AG04450 (cell line): ENCODE data around the gene CPT1C. TPM values are rescaled to one million over a fixed set of nuclear protein-coding genes. Genes with fewer than 3 reads are reported as not detected.

ENCODE experiments used
- CTCF ChIA-PET: fragments of 300-600, 350-600 bp; formaldehyde crosslinking; extraction: SDS; loops from one replicate; lab custom pipeline; 2022; ENCODE audit warnings: antibody characterized with exemption, inconsistent platforms; lab: Charles Lee
- POLR2A ChIA-PET: fragments of 350-600 bp; formaldehyde crosslinking; extraction: SDS; loops from one replicate; lab custom pipeline; 2021; ENCODE audit warnings: antibody characterized with exemption, inconsistent platforms; lab: Yijun Ruan, JAX
- DNase-seq: peaks from one replicate; pipeline ENCODE4 v3.0.0-alpha.2; 2011; ENCODE audit warnings: low read depth, low spot score
- H3K27ac ChIP-seq: one replicate; pipeline ENCODE4 v1.5.1; 2012; ENCODE audit warnings: low read depth, low read length, control low read depth
- H3K27me3 ChIP-seq: one replicate; pipeline ENCODE4 v1.6.0; 2012; ENCODE audit warnings: low read length; ENCODE audit not compliant: control insufficient read depth, insufficient read depth
- H3K4me3 ChIP-seq: 2 replicates; pipeline ENCODE4 v1.5.1; 2011; ENCODE audit warnings: mild to moderate bottlenecking, low read depth, low read length, control low read depth
- H3K9me3 ChIP-seq: 2 replicates; pipeline ENCODE4 v1.5.1; 2012; ENCODE audit warnings: low read length; ENCODE audit not compliant: control insufficient read depth, insufficient read depth
- CTCF ChIP-seq: IDR thresholded peaks from 2 replicates; pipeline ENCODE4 v1.5.1; 2011; ENCODE audit warnings: low read depth, low read length, control low read depth, inconsistent platforms
- polyA plus RNA-seq: library from polyadenylated mRNA; depleted of rRNA; stranded (reverse); fragments of >200 nt; gene quantifications from 2 replicates; pipeline ENCODE4 v1.2.3, GENCODE V29; 2011

The CPT1C gene
- polyA plus RNA-seq, 1 experiment, result 20.3 TPM

DNA sequence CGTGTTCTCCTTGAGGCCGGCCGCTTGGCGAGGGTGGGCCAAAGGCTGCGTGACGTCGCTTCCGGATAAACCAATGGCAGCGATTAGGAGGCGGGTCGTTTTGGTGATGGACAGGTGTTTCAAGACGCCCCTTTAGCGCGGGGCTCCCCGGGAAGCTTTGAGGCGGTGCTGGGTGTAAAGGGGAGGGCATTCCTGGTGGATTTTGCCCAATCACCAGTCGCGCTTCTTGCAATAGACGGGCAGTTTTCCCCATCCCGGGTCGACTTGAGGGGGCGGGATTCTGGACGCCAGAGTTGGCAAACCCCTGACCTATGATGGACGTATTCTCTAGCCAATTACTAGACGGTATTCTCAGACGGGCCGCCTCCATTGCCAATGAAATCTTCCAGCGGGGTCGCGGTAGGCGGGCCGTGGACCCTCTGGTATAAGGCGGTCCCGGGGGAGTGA, 14.1 kb upstream of the CPT1C start:
- H3K27ac ChIP-seq, result peak overlapping the region; percentile 85
- no peak for TF ChIP-seq CTCF
- H3K27me3 ChIP-seq, result no peaks in the 10 kb centered on the region
- peaks cover 4% of the 10 kb centered on the region; the same call in 1 of the 2 replicates for H3K9me3 ChIP-seq
- CTCF ChIA-PET, result interaction anchor here (0.7 to 1.4 kb wide), 3 partner anchors 8 to 107 kb away, joined by 4 to 10 read pairs (median 9); no protein-coding TSS in a partner anchor
- H3K4me3 ChIP-seq, result peak overlapping the region; percentile 98
- POLR2A ChIA-PET, result interaction anchor here (0.5 to 2.8 kb wide), 12 partner anchors 10 to 200 kb away, joined by 3 to 18 read pairs (median 5); partner anchors contain the start of genes ADM5, AKT1S1, BCL2L12 and CPT1C
- peak; percentile 100 for DNase-seq

DNA sequence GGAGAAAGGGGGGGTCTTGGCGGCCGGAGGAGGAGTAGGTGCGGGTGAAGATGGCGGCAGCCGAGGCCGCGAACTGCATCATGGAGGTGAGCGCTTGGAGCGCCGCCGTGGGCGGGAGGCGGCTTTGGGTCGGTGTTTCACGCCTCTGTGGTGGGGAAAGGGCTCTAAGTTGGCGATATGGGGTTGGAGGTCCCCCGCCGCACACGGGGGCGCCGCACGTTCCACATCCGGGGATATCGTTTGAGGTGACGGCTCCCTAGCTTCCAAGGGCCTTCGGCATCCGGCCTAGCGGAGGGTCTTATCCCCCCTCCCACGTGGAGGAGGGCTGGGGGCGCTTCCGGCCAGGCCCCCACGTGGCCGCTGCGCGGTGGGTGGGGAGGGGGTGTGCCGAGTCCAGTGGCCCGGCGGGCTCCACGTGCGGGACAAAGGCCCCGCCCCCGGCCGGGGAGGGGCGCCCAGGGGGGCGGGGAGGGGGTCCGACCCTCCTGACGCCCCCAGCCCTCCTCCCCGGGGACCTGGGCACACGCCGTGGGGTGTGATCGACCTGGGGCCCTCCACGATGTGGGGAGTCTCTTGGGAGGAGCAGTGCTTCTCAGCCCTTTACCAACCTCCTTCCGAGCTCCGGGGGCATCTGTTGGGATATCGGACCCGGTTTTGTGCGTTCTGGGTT, 13.6 kb upstream of the CPT1C start, which contains the start of gene PRMT1:
Gene PRMT1 (plus strand): TSS at position 41 of the 670 bp plus-strand sequence. CDS start 10 bp downstream, at position 51.
- TF ChIP-seq CTCF, result no peak

DNA sequence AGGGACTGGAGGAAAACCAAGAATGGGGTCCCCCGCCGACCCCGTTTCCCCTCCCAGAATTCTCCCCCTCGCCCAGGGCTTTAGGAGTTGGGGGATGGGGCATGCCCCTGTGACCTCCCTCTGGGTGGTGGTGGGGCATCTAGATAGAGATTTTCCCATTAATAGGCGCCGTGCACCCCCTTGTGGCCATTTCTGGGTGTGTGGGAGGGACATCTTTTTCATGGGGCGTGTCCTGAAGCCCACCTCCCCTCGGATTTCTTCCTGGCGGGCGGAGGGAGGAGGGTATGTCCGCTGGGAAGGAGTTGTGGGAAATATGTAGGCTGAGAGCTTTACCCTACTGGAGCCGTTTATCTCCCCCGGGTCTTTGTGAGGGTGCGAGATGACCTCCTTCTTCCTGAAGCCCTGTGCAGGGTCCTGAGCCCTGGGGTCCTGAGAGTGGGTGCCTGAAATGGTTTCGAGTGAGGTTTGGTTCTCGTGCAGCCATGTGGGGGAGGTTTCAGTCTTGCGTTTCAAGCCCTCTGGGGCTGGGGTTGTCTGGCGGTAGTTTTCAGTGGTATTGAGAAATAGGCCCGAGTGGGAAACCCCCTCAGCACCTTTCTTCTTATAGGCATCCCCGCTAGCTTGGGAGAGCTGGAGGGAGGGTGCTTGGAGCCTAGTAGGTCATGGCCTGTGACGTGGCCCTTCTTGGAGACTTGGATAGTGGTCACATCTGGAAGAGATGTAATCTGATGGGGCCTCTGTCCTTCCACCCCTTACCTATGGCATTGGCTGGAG, 12.8 kb upstream of the CPT1C start:
- peak overlapping the region; percentile 98 for H3K4me3 ChIP-seq
- no peaks in the 10 kb centered on the region for H3K27me3 ChIP-seq
- H3K27ac ChIP-seq, result peak overlapping the region; percentile 82
- peak; percentile 70 for TF ChIP-seq CTCF
- H3K9me3 ChIP-seq, result peaks cover 4% of the 10 kb centered on the region; the same call in 1 of the 2 replicates
- no peak for DNase-seq
- ChIA-PET CTCF (interaction anchor here (0.5 to 1.8 kb wide), 5 partner anchors 12 to 169 kb away, joined by 3 to 4 read pairs (median 3); partner anchors contain the start of gene RRAS), POLR2A (interaction anchor here (2.8 kb wide), 1 partner anchor 14 kb away, joined by 14 read pairs; no protein-coding TSS in a partner anchor)

More for the DNA sequence above, 13.6 kb upstream of the CPT1C start, which contains the start of gene PRMT1:
- Histone ChIP-seq H3K27ac (peak within 1 kb of the TSS; percentile 94), H3K9me3 (peaks cover 4% of the 10 kb centered on the region; the same call in 1 of the 2 replicates), H3K4me3 (peak within 1 kb of the TSS; percentile 98), H3K27me3 (no peaks in the 10 kb centered on the region)
- CTCF ChIA-PET, result interaction anchor here (1.2 to 1.8 kb wide), 2 partner anchors 13 to 131 kb away, joined by 4 read pairs; no protein-coding TSS in a partner anchor
- POLR2A ChIA-PET, result interaction anchor here (1.0 to 2.8 kb wide), 6 partner anchors 12 to 200 kb away, joined by 3 to 18 read pairs (median 8); partner anchors contain the start of genes ADM5, AKT1S1, CPT1C and PRR12
- no peak for DNase-seq

- CTCF ChIA-PET, result interaction anchor here (0.5 to 1.8 kb wide), 8 partner anchors 11 to 206 kb away, joined by 3 to 6 read pairs (median 3); partner anchors contain the start of gene RRAS
- peaks cover 4% of the 10 kb centered on the region; the same call in 1 of the 2 replicates for H3K9me3 ChIP-seq
- no peak for TF ChIP-seq CTCF
Measured at GRCh38 chr19:49678985-49679770, 11.7 kb upstream of the CPT1C start.

More at GRCh38 chr19:49678985-49679770, 11.7 kb upstream of the CPT1C start:
- DNase-seq, result no peak
- peak overlapping the region; percentile 7; the same call in 1 of the 2 replicates for H3K4me3 ChIP-seq
- no peaks in the 10 kb centered on the region for H3K27me3 ChIP-seq
- no peak overlapping the region for H3K27ac ChIP-seq
- POLR2A ChIA-PET, result interaction anchor here (0.6 to 0.7 kb wide), 2 partner anchors 134 to 807 kb away, joined by 3 to 4 read pairs; partner anchors contain the start of gene PPP1R15A
